Measurements from ENCODE around the gene COL5A2.

The COL5A2 gene

GRCh38 chr2:189022492-189022891 is 157.1 kb downstream of the COL5A2 start:
- ChIA-PET POLR2A (ENCODE audit: low non-redundant PET) (no interaction called here), CTCF (no interaction called here)
- TF ChIP-seq CTCF (conservative IDR thresholded peaks at IDR 0.05; ENCODE audit: low read depth): no peak
- DNase-seq (ENCODE audit: low spot score): no peak
- H3K27ac ChIP-seq: no peak overlapping the region

DNA sequence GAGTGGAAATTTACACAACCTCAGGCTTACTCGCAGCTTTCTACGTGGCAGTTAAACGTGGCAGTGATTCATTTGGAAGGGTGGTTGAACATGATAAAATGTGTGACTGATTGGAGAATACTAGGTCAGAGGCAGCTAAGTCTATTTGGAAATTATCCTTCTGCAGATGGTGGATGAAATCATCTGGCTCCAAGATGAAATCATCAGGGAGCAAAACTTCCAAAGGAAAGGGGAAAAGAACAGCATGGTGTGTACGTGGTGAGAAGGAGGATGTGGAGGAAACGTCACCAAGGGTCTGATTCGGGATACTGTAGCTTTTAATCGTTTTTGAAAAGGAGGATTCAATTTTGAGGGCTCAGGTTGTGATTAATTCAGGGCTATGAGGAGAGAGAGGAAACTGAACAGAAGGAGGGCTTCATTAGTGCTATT is 157.5 kb downstream of the COL5A2 start:
- ChIA-PET CTCF (interaction anchor here (0.7 kb wide), 1 partner anchor 432 kb away, joined by 3 read pairs; no protein-coding TSS in a partner anchor), POLR2A (ENCODE audit: low non-redundant PET) (no interaction called here)
- no peak for TF ChIP-seq CTCF (conservative IDR thresholded peaks at IDR 0.05; ENCODE audit: low read depth)
- no peak overlapping the region for H3K27ac ChIP-seq
- DNase-seq (ENCODE audit: low spot score): no peak

DNA sequence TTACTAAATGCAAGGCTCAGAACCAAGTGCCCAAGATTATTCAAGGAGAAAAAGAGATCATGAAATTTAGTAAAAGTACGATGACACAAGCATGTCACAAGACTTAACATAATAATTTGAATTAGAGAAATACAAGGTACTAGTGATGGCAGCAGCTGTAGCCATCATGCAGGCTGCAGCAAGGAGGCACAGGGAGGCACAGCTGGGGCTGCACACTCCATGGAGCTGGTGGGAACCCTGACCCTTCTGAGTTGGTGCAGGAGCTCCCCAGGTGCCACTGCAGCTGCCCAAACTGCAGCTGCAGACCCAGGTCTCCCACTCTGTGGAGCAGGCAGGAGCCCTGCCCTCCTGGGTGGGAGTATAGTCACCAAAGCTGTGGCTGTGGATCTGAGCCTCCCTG is 159.4 kb downstream of the COL5A2 start:
- no peak overlapping the region for H3K27ac ChIP-seq
- ChIA-PET POLR2A (ENCODE audit: low non-redundant PET) (no interaction called here), CTCF (no interaction called here)
- DNase-seq (ENCODE audit: low spot score): no peak
- TF ChIP-seq CTCF (conservative IDR thresholded peaks at IDR 0.05; ENCODE audit: low read depth): no peak

DNA sequence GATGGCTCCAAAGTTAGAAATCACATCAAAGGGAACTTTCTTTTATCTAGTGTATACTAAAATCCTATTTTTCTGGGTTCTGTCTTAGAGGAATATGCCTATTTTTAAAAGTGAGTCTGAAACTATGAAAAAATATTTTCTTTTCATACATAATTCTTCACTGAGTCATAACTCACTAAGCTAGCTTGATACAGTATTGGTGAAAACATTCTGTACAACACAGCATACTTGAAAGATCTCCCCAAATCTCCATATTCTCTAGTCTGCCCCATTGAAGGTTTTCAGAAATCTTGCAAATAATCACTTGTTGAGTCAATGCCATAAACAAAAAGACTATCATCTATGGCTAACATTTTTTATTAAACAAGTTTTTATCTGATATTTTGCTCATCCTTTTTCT is 160.9 kb downstream of the COL5A2 start:
- POLR2A ChIA-PET (ENCODE audit: low non-redundant PET): no interaction called here

DNA sequence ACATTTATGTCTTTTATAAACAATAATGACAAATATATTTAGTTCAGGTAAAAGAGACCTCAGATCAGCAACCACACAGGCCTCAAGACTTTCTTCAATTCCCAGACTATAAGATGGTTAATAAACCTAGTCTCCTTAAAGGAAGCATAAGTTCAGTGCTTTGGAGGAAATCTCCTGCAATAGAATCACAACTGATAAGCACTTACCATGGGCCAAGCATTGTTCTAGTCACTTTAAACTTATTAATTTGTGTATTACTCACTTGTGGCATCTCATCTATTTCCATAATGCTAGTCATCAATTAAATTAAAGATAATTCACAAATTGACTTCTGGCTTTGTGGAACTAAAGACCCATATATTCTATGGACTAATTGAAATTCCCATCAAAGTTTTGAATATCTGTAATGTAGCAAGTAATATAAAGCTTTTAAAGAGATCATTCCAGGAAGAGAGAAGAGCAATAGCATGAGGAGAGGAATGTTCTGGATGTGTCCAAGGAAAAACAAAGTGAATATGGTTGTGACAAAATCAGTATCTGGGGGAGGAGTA is 163.2 kb downstream of the COL5A2 start:
- no peak overlapping the region for H3K27ac ChIP-seq

More for the DNA sequence above, 160.9 kb downstream of the COL5A2 start:
- H3K27ac ChIP-seq: no peak overlapping the region
- no peak for TF ChIP-seq CTCF (conservative IDR thresholded peaks at IDR 0.05; ENCODE audit: low read depth)
- DNase-seq (ENCODE audit: low spot score): no peak
- CTCF ChIA-PET: no interaction called here

DNA sequence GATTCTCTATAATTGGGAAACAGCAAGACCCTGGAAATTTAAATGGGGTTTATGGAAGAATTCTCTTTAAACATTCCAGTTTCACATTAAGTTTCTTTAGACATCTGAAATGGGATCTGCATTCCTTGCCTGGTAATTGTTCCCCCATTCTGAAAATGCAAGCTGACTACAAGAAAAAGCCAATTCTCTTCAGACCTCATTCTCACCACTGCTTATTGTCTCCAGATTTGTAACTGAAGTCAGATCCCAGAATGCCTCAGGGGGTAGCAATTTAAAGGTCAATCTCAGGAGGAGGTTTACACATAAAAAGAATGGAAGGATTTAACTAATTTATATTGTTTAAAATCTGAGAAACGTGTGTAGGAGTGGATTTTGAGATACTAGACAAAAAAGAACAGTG is 164.2 kb downstream of the COL5A2 start:
- TF ChIP-seq CTCF (conservative IDR thresholded peaks at IDR 0.05; ENCODE audit: low read depth): no peak
- ChIA-PET CTCF (no interaction called here), POLR2A (ENCODE audit: low non-redundant PET) (no interaction called here)
- H3K27ac ChIP-seq: no peak overlapping the region
- DNase-seq (ENCODE audit: low spot score): no peak

More for the DNA sequence above, 163.2 kb downstream of the COL5A2 start:
- TF ChIP-seq CTCF (conservative IDR thresholded peaks at IDR 0.05; ENCODE audit: low read depth): no peak
- ChIA-PET CTCF (interaction anchor here (0.6 kb wide), 1 partner anchor 396 kb away, joined by 3 read pairs; no protein-coding TSS in a partner anchor), POLR2A (ENCODE audit: low non-redundant PET) (no interaction called here)
- DNase-seq (ENCODE audit: low spot score): no peak
